BJ (cell line): ENCODE measurements around the gene TAF4. TPM values are rescaled to one million over a fixed set of nuclear protein-coding genes. Genes with fewer than 3 reads are reported as not detected.

Experiments used
- CTCF ChIA-PET: fragments of 350-600 bp; formaldehyde crosslinking; extraction: SDS; loops from one replicate; lab custom pipeline; 2021; ENCODE audit warnings: antibody characterized with exemption, inconsistent platforms; lab: Yijun Ruan, JAX
- POLR2A ChIA-PET: fragments of 300-600 bp; sonication (Branson Sonifier 250); formaldehyde crosslinking; extraction: SDS; loops from one replicate; lab custom pipeline; 2021; ENCODE audit warnings: antibody characterized with exemption; lab: Charles Lee
- DNase-seq: peaks from one replicate; pipeline ENCODE4 v3.0.0-alpha.2; 2011; ENCODE audit warnings: low read depth
- H3K27me3 ChIP-seq: 2 replicates; pipeline ENCODE4 v1.6.0; 2011; ENCODE audit warnings: low read length; ENCODE audit not compliant: control insufficient read depth, insufficient read depth
- H3K36me3 ChIP-seq: 2 replicates; pipeline ENCODE4 v1.5.1; 2011; ENCODE audit warnings: low read length; ENCODE audit not compliant: control insufficient read depth, insufficient read depth
- H3K4me3 ChIP-seq: 2 replicates; pipeline ENCODE4 v1.5.1; 2011; ENCODE audit warnings: low read depth, mild to moderate bottlenecking, control low read depth, low read length
- polyA plus RNA-seq: library from polyadenylated mRNA; depleted of rRNA; stranded (reverse); fragments of >200 nt; gene quantifications from 2 replicates; pipeline ENCODE4 v1.2.3, GENCODE V29; 2011
- TF ChIP-seq, protein P1 (sequence below): IDR thresholded peaks from 2 replicates; pipeline ENCODE4 v1.5.1; 2011; ENCODE audit warnings: low read depth, mild to moderate bottlenecking, control low read depth, inconsistent platforms, low read length, moderate library complexity; ENCODE audit not compliant: insufficient read depth

The TAF4 gene
- polyA plus RNA-seq, 1 experiment, result 1.2 TPM

GRCh38 chr20:61997372-61997771, 68.3 kb downstream of the TAF4 start:
- peaks cover 29% of the 10 kb centered on the region for H3K36me3 ChIP-seq
- TF ChIP-seq, protein P1, sequence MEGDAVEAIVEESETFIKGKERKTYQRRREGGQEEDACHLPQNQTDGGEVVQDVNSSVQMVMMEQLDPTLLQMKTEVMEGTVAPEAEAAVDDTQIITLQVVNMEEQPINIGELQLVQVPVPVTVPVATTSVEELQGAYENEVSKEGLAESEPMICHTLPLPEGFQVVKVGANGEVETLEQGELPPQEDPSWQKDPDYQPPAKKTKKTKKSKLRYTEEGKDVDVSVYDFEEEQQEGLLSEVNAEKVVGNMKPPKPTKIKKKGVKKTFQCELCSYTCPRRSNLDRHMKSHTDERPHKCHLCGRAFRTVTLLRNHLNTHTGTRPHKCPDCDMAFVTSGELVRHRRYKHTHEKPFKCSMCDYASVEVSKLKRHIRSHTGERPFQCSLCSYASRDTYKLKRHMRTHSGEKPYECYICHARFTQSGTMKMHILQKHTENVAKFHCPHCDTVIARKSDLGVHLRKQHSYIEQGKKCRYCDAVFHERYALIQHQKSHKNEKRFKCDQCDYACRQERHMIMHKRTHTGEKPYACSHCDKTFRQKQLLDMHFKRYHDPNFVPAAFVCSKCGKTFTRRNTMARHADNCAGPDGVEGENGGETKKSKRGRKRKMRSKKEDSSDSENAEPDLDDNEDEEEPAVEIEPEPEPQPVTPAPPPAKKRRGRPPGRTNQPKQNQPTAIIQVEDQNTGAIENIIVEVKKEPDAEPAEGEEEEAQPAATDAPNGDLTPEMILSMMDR, result no peak
- ChIA-PET POLR2A (no interaction called here), CTCF (interaction anchor here (0.6 to 1.5 kb wide), 2 partner anchors 12 to 60 kb away, joined by 3 read pairs; no protein-coding TSS in a partner anchor)
- H3K4me3 ChIP-seq, result no peak overlapping the region
- no peaks in the 10 kb centered on the region for H3K27me3 ChIP-seq
- DNase-seq, result no peak

GRCh38 chr20:61994546-61994945, 71.1 kb downstream of the TAF4 start:
- CTCF ChIA-PET, result no interaction called here
- Histone ChIP-seq H3K36me3 (peaks cover 25% of the 10 kb centered on the region), H3K4me3 (no peak overlapping the region)

GRCh38 chr20:61993058-61993457, 72.6 kb downstream of the TAF4 start:
- H3K27me3 ChIP-seq, result no peaks in the 10 kb centered on the region
- TF ChIP-seq, protein P1, result no peak
- H3K4me3 ChIP-seq, result no peak overlapping the region
- DNase-seq, result no peak
- POLR2A ChIA-PET, result no interaction called here
- CTCF ChIA-PET, result no interaction called here
- H3K36me3 ChIP-seq, result peaks cover 17% of the 10 kb centered on the region

More at GRCh38 chr20:61994546-61994945, 71.1 kb downstream of the TAF4 start:
- DNase-seq, result no peak
- H3K27me3 ChIP-seq, result no peaks in the 10 kb centered on the region
- TF ChIP-seq, protein P1, result no peak
- POLR2A ChIA-PET, result no interaction called here

- no peaks in the 10 kb centered on the region for H3K27me3 ChIP-seq
- H3K36me3 ChIP-seq, result peaks cover 14% of the 10 kb centered on the region
- ChIA-PET CTCF (interaction anchor here (0.6 kb wide), 1 partner anchor 28 kb away, joined by 3 read pairs; no protein-coding TSS in a partner anchor), POLR2A (no interaction called here)
- DNase-seq, result no peak
- H3K4me3 ChIP-seq, result no peak overlapping the region
- TF ChIP-seq, protein P1, result no peak
These were observed 74.2 kb downstream of the TAF4 start for GRCh38 chr20:61991476-61991875.

GRCh38 chr20:61990484-61990883, 75.2 kb downstream of the TAF4 start:
- Histone ChIP-seq H3K27me3 (no peaks in the 10 kb centered on the region), H3K4me3 (no peak overlapping the region), H3K36me3 (peaks cover 14% of the 10 kb centered on the region)
- no peak for DNase-seq
- ChIA-PET CTCF (no interaction called here), POLR2A (no interaction called here)
- TF ChIP-seq, protein P1, result no peak
